Ammon's horn (tissue), 1 donor: ENCODE measurements around the gene PEX14.

ENCODE experiments used
- DNase-seq: peaks from one replicate; pipeline ENCODE4 v3.0.0-alpha.2; 2016; ENCODE audit warnings: low spot score

The PEX14 gene

DNA sequence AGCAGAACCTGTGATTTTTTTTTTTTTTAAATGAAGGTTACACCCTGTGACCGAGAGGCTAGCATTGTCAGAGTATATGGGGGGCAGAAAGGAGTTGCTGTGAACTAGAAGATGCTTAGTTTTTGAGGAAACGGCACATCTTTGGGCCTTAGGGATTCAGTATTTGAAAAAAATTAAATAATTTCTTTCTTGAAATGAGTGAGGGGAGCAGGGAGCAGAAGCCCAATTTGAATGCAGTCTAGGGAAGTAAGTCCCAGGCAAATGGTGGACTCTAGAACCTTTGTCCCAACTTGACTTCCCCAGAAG lies 42.9 kb downstream of the PEX14 start:
- no peak for DNase-seq

DNA sequence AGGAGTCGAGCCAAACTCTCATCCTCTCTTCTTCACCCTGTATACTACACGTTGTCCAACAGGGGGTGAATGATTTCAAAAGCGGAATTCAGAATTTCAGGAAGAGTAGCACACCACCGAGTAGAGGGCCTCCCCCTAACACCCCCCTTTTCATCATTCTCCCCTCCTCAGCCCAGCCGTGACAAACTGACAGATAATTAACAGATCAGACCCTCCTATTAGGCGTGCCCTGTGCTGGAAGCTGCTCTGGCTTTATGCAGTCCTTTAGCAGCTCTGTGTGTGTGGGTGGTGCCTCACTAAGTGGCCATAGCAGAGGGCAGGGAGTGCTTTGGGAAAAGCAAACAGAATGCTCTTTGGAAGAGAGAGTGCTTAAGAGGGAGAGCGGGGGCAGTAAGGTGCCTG lies 44.3 kb downstream of the PEX14 start:
- DNase-seq = no peak

DNA sequence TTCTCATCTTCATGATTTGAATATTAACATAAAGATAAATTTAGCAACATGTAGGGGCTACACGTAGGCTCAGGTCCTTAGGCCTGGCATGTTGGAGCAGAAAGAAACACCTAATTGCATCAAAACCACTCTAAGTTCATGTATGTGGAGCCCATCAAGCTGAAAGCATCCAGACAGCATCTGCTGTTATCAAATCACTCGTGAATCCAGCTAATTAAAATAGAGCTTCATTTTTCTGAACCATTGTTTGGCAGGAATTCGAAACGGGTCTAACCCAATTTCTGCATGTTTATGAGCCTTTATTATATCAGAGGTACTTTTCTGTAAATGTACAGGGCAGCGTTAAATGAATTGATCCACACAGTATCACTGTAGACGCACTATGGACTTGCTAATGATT lies 45.7 kb downstream of the PEX14 start:
- no peak for DNase-seq

DNA sequence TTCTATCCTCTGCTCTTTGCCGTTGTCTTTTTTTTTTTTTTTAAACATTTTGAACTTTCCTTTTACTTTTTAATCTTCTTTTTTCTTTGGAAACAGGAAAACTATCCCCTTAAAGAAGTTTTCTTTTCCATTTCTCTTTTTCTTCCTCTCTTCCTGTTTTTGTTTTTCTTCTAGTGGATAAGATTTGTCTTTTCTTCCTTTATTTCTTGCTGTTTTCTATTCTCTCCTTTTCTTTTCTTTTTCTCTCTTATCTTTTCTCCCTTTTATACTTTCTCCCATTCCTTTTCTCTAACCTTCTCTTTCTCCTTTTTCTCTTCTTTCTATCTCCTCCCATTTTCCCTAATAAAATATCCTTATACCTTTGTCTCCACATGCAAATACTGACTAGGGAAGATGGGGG lies 46.2 kb downstream of the PEX14 start:
- DNase-seq = no peak

DNA sequence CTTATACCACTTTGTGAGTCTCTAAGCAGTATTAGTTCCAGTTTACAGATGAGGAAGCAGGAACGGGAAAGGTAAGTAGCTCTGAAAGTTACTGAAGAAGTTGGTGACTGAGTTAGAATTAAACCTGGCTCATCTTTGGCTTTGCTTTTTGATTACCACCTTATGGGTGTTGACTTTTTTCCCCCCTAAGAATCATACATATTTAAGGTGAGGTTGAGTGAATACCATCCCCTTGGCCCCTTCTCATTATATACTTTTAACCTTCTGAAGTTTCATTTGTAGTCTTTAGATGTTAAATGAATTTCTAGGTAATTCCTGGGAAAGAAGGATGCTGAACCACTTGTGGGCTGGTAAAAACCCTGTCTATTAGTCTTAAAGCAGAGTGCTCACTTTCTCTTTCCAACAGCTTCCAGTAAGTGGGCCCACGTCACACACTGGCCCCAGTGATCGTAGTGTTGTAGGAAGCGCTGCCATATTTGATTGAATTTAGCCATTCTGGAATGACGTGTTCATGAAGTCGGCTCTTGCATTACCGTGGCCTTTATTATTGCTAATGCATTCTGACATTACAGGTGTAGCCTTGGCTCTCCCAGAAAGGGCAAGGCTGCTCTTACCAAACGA lies 46.9 kb downstream of the PEX14 start:
- no peak for DNase-seq

DNA sequence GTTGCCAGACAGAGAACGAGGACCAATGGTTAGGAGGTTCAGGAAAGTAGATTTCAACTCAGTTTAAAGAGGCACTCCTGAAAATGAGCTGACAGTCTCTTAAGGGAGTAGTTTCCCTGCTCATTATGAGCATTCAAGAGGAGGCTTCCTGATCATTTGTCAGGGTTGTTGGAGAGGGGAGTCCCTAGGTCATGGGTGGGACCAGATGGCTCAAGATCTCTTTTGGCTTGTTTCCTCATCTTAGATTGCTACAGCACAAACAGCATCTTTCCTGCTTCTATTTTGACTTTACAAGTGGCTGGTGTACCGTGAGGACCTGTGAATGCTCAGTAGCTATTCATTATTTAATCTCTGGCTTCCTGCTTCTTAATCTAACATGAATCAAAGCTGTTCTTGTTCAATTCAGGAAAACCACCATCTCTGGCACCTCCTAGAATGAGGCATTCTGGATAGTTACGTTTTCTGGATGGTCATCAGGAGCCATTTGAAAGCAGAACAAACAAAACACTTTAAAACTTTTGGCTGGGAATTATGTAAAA lies 47.6 kb downstream of the PEX14 start:
- DNase-seq = no peak

DNA sequence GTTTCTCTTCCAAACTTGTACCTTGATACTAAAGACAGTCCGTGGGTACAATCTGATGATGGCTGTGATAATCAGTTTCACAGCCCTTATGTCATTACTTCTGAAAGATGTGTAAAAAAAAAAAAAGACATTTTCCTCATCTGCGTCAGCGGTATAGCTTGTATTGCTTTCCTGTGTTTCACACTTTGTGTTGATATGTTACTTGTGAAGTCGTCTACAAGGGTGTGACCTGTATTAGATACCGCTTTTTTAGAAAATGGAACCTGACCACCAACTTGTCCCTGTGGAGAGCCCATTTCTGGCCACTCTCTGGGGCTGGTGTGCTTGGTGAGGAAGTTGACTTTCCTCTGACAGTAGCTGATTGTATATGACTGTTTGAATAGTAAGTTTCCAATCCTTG lies 50.5 kb downstream of the PEX14 start:
- DNase-seq = no peak

DNA sequence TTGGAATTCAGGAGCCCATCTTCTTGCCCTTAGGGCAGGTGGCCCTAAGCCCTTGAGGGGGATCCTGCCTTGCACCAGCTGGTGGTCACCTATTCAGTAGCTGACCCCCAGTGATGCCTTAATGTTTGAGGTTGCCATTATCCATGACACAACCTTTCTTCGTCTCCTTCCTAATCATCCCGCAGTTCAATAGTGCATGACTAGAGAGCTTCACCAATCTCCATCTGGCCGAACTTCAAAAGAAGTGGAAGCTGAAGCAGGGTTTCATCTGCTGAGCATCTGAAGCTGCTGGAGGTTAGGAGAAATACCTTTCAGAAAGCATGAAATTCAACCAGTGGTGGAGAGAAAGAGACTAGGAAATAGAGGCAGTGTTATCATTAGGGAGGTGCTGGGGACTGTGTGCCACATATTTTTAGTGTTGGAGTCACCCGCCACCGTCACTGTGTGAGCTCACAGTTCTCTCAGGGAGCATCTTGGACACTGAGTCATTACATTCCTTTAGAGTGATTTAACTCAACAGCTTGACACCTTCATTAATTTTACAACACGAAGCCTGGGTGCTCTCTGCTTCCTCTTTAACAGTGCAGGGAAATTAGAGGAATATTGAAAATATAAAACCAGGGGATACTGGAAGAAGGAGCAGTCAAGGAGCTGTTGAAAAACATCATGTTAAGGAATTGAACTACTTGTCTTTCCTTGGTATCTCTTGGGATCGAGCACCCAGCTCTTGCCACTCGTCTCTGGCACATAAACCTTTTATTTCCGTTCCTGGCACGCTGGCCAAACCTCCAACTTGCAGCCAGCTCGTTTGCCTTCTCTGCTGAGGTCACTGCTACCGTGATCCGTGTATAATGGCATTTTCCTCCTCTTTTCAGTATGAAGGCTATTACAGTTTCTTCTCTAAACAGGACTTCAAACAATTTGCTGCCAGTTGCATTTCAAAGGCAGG lies 53.6 kb downstream of the PEX14 start:
- DNase-seq = no peak

DNA sequence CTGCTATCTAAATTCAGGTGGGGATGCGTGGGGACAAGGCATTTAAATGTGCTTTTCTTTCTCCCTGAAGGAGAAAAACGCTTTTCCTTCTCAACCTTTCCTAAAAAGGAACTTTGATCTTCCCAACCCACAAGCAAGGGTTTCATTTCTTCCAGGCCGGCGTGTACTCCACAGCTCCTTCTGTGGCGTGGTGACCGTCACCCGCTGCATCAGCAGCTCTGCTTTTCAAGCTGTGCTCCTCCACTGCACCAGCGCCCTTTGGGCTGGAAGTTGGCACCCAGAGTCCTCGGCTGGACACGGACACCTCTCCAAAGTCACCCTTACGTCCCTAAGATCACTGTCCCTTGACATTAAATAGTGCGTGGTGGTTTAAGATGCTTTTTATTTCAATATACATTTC lies 54.3 kb downstream of the PEX14 start:
- no peak for DNase-seq

DNA sequence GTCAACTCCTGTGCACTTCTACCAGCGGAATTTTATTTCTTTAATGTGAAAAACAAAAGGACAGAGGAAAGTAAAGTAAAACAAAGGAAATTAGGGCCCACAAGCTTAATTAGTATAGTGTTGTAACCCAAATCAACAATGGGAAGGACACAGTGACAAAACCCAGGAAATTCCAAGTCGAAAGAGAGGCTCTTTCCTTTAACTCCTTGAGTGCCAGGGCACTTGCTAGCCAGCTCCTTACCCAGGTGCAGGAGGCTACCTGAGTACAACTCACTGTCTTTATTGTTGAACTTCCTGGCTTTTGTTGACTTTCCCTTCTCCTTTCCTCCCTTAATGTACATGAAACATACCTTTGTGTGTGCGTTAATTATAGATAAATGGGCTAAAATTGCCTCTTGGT lies 55.0 kb downstream of the PEX14 start:
- DNase-seq = no peak

DNA sequence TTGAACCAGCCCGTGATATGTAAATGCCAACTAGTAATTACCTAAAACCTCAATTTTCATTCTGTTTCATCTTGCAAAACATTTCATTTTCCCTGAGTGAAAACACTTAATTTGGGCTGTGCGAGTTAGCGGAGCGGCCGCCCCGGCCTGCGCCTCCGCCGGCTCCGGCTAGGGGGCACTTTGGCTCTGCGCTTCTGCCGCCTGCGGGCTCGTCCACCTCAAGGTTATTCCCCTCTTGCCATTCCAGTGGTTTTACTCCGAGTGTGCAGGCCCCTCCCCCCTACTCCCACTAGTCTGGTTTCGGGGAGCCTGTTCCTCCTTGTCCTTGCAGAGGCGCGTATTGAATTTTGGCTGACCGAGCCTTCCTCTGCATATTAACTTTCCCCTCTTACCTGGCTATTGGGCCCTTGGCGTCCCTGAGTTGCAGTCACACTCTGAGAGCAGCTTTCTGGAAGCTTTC lies 55.6 kb downstream of the PEX14 start:
- peak; percentile 6 for DNase-seq

DNA sequence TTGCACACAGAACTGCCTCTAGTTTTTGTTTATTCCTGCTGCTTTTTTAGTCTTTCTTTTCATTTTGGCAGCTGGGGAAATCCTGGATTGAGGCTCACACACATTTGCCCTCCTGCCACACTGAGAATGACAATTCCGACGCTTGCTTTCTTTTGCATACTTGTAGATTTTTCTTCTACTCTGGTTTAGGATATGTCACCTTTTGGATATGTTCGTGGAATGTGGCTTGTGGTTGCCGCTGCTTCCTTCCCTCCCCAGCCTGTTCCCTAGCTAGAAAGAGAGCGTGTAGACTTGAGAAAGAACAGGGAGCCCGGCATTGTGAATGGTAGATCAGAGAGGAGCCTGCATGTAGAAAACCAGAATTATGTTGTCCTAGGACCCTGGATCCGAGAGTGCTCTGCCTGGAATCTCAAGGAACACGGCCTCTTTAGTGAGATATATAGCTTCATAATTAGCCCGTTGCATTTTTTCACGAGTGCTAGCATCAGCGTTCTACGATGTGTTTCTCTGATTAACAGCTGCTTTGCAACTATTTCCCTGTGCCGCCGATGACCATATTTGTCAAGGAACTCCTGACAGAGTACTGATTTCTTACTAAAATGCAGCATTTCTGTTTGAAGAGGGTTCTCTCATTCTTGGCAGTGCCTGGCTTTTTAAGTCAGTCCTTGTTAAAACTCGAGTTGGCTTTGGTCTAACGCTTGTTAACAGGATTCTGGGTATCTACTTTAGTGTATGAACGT lies 56.2 kb downstream of the PEX14 start:
- DNase-seq = no peak

DNA sequence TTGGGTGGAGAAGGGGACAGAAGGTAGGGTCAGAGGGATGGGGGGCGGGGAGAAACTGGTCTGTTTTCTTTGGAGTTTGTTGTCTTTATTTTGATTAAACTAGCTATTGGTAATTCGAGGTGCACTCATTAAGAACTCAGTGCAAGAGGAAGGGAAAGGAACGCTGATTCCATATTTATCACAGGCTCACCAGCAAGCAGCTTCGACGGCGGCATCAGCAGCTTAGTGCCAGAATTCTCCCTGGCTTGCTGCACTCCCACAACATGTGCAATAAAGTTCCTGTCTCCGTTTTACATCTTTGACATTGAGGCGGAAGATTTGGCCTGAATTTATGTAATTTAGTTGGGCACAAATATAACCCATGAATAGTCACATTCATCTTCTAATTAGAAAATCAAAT lies 57.6 kb downstream of the PEX14 start:
- DNase-seq = no peak

DNA sequence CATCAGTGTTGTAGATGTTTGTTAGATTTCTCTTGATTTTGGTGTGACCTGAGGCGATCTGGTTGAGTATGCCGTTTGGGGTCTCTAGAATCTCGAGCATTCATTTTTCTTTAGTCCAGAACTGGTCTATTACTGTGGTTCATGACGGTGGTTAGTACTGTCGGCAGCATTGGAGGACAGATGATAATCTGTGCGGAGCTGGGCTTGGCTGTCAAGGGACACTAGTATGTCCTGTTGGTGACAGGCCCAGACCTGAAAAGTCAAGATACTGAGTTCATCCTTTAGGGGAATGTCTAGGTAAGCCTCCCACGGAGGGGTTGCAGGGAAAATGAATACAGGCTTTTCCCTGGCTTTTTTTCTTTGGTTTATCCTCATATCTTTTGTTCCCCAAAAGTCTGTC lies 59.8 kb downstream of the PEX14 start:
- no peak for DNase-seq

DNA sequence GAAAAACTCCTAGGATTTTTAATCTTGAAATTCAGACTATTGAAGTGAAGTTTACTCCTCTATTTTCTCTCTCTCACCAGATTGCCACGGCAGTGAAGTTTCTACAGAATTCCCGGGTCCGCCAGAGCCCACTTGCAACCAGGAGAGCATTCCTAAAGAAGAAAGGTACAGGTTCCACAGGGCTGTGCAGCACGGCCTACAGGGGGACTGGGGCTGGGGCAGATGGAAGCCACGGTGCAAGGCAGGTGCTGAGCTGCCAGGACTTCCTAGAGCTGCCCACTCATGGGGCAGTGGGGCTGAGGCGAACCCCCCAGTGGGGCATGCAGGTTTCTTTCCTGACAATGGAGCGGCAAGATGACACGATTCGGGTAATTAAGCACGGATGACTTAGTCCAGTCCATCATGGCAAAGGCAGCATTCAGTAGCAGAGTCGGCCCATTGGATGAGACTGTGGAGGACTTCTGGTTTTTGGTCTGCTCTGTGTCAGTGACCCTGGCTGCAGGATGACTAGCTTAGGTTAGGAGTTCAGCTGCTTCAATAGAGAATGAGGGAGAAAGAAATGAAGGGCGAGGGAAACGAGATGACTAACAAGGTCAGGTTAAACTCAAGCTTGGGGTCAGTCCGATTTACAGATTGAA lies 61.5 kb downstream of the PEX14 start:
- DNase-seq = no peak

DNA sequence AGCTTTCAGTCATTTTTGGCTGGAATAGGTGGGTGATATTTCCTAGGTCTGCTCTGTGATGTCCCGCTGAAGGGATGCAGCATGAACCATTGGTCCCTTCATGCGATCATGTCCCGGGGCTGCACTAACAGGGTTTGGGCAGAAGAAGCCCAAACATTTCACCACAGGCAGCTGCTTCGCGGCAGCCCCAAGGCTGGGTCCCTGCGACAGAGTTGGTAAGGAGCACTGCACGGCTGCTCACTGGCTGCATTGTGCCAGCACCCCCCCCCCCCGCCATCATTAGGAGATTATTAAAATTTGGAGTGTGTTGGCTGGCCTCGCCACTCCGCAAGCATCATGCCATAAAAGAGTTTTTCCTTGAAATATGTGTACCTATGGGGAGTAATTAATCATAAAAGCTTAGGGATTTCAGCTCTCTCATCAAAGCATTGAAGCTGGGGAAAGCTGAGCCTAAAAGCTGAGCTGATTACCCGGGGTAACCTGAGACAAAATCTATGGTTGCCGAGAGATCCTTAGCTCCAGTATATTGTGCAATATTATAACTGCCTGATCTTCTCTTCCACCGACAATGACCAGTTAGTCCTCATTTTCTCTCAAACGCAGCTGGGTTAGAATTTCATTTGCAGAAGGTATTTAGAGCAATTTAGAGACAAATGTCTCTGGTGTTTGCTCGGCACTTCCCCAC lies 62.5 kb downstream of the PEX14 start:
- DNase-seq = no peak

DNA sequence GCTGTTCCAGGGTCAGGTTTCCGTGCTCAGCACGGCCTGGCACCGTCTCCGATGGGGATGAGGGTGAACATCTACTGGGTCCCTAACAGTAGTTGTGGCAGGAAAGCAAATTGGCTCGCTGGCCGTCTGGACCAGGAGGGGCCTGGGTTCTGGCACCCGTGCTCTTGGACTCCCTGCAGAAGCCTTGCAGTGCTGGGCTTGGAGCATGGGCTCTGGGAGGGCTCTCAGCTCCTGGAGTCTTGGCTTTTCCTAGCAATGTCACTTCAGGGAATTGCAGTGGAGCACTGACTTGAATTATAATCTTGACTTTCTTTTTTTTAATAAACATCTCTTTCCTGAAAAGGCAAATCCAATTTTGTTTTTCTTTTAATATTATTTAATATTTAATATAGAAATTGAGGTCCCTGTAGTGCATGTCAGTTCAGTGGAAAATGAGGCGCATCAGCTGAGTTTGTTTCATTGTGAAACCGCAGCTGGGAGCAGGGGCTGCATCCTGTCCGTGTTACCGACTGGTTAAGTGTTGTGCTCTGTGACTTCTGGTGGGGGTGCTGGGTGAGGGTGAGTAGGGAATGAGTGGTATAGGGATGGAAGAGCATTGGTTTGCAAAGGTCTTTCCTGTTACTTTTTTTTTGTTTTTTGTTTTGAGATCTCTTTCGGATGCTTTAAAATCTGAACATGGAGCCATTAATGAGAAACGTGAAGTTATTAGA lies 64.1 kb downstream of the PEX14 start:
- no peak for DNase-seq

DNA sequence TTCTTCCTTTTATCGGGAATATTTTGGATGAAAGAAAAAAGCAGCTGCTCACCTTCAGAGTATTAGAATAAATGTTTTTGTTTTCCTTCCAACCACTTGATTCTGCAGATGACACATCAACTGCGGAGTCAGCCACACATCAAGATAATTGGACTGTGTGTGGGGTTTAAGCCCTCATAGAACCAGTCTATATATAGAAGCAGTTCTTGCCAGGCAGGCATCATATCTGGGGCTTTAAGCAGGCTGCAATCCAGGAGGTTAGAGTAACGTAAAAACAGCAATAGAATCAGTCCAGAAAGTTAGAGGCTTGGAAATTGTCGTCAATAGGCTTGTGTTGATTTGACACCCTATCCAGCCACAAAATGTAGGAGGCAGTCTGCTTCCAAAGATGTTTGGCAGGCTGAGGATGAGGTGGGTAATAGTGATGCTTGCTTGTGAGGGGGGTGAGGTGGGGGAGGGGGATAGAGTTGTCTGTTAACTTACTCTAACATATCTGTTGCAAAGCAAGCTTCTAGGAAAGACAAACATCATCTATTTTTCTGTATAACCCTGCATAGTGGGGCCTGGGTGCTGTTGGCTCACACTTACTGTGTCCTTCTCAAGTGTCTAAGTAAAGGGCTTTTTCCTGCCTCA lies 64.8 kb downstream of the PEX14 start:
- no peak for DNase-seq

DNA sequence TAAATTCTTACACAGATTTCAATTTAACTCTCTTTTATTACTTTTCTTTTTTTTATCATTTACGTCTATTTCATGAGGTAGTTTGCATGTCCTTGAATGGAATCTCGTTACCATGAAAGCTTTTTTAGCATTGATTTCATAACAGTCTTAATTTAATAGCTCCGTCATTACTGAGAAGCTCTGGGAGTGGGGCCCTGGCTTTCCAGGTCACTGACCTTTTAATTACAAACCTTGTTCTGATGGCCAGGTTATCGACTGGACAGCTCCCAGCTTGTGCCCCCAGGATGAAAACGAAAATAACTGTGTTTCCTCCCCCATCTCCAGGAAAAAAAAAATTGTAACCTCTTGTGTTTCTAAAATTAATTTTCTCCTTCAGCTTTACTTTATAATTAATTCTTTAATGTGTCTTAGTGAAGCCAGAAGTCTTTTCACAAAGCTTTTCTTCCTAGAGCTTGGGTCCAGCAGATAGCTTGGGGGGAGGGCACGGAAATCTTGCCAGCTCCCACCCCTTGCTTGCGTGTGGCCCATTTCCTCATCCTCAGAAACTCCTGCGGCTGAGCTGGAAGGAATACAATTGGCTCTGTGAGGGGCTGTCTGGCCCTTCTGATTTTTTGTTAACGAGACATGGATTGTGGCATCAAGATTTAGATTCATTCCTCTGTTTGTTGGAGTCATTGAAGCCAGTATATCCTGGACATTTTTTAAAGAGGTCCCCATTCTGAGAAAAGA lies 65.7 kb downstream of the PEX14 start:
- DNase-seq = no peak

DNA sequence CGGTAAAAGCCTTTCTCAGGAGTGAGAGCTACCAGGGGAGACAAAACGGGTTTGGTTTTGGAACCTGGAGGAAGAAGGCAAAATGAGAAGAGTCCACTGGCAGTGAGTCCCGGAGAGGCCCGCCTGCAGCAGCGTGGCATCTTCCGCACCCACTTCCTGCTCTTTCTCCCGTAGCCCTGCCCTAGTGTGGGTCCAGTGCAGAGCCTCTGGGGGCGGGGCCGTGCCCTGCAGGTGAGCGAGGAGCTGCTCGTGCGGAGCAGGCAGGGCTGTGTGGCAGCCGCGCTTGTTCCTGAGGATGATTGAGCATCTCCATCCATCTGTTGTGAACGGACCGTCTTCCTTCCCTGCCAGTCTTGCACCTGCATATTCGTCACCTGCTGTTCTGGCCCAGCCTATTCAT lies 66.5 kb downstream of the PEX14 start:
- DNase-seq = no peak
